Measurements from ENCODE around the gene KIR2DL3. TPM values are rescaled to one million over a fixed set of nuclear protein-coding genes. Genes with fewer than 3 reads are reported as not detected.
"Not testable (repeated sequence)": the region's sequence is repeated elsewhere in the genome, so short reads cannot be mapped to it uniquely, and the experiment has no call there.

KIR2DL3 gene
- total RNA-seq, 1 donor from 2014 or later: not detected

- not testable (repeated sequence) for DNase-seq
Measured at GRCh38 chr19:54744080-54744479, 5.8 kb downstream of the KIR2DL3 start.

- DNase-seq: not testable (repeated sequence)
Measured at GRCh38 chr19:54747614-54748322, 9.5 kb downstream of the KIR2DL3 start.

- not testable (repeated sequence) for DNase-seq
Measured at GRCh38 chr19:54750276-54750675, 12.0 kb downstream of the KIR2DL3 start.

- DNase-seq: not testable (repeated sequence)
Measured at GRCh38 chr19:54756204-54757110, 18.1 kb downstream of the KIR2DL3 start.

- not testable (repeated sequence) for DNase-seq
Measured at GRCh38 chr19:54758577-54758976, 20.3 kb downstream of the KIR2DL3 start.

GRCh38 chr19:54764219-54764618 lies 25.9 kb downstream of the KIR2DL3 start:
- not testable (repeated sequence) for DNase-seq

- not testable (repeated sequence) for DNase-seq
Measured at GRCh38 chr19:54766464-54766863, 28.2 kb downstream of the KIR2DL3 start.

GRCh38 chr19:54769646-54770045 lies 31.3 kb downstream of the KIR2DL3 start, which contains the start of gene KIR2DL1:
KIR2DL1 (plus strand) TSS chr19:54769793; CDS start chr19:54769851, 58 bp downstream.
- DNase-seq: not testable (repeated sequence)

GRCh38 chr19:54770511-54770910 lies 32.2 kb downstream of the KIR2DL3 start:
- DNase-seq: not testable (repeated sequence)

- not testable (repeated sequence) for DNase-seq
Measured at GRCh38 chr19:54771018-54771960, 33.0 kb downstream of the KIR2DL3 start.

- not testable (repeated sequence) for DNase-seq
Measured at GRCh38 chr19:54772666-54773065, 34.4 kb downstream of the KIR2DL3 start.

- not testable (repeated sequence) for DNase-seq
Measured at GRCh38 chr19:54775095-54775815, 36.9 kb downstream of the KIR2DL3 start.

- not testable (repeated sequence) for DNase-seq
Measured at GRCh38 chr19:54775830-54776229, 37.5 kb downstream of the KIR2DL3 start.

GRCh38 chr19:54777851-54778250 lies 39.5 kb downstream of the KIR2DL3 start:
- not testable (repeated sequence) for DNase-seq

GRCh38 chr19:54778896-54779295 lies 40.6 kb downstream of the KIR2DL3 start:
- not testable (repeated sequence) for DNase-seq

GRCh38 chr19:54782916-54783315 lies 44.6 kb downstream of the KIR2DL3 start:
- DNase-seq: not testable (repeated sequence)

GRCh38 chr19:54786091-54786723 lies 47.9 kb downstream of the KIR2DL3 start:
- DNase-seq: not testable (repeated sequence)

GRCh38 chr19:54788154-54788553 lies 49.8 kb downstream of the KIR2DL3 start:
- DNase-seq: not testable (repeated sequence)

- DNase-seq: no peak
Measured at GRCh38 chr19:54790711-54791110, 52.4 kb downstream of the KIR2DL3 start.

GRCh38 chr19:54791476-54791875 lies 53.2 kb downstream of the KIR2DL3 start:
- no peak for DNase-seq
